Fibroblast of pulmonary artery (primary cell): Measurements from ENCODE around the gene RASD2.

Experiments used
- DNase-seq: peaks from one replicate; pipeline ENCODE4 v3.0.0-alpha.2; 2010; ENCODE audit warnings: low read depth
- H3K4me3 ChIP-seq: replicated peaks from 2 replicates; pipeline ENCODE4 v1.5.1; 2011; ENCODE audit warnings: low read depth, mild to moderate bottlenecking, control low read depth, low read length, moderate library complexity
- CTCF ChIP-seq: IDR thresholded peaks from 2 replicates; pipeline ENCODE4 v1.5.1; 2011; ENCODE audit warnings: mild to moderate bottlenecking, control low read depth, low read length, inconsistent platforms; ENCODE audit errors: missing control alignments

The RASD2 gene

GRCh38 chr22:35568751-35569739 lies 28.4 kb downstream of the RASD2 start:
- peak; percentile 32 for DNase-seq
- no peak for TF ChIP-seq CTCF
- H3K4me3 ChIP-seq, result no peak overlapping the region

GRCh38 chr22:35569916-35570315 lies 29.3 kb downstream of the RASD2 start:
- H3K4me3 ChIP-seq, result no peak overlapping the region
- DNase-seq, result no peak
- no peak for TF ChIP-seq CTCF

GRCh38 chr22:35570686-35571194 lies 30.1 kb downstream of the RASD2 start:
- TF ChIP-seq CTCF, result no peak
- H3K4me3 ChIP-seq, result no peak overlapping the region
- DNase-seq, result no peak

- no peak for TF ChIP-seq CTCF
- H3K4me3 ChIP-seq, result no peak overlapping the region
- no peak for DNase-seq
Measured at GRCh38 chr22:35572556-35572955, 31.9 kb downstream of the RASD2 start.

GRCh38 chr22:35575116-35575748 lies 34.6 kb downstream of the RASD2 start:
- no peak for DNase-seq

GRCh38 chr22:35576671-35577070 lies 36.0 kb downstream of the RASD2 start:
- no peak for TF ChIP-seq CTCF
- H3K4me3 ChIP-seq, result no peak overlapping the region
- DNase-seq, result no peak

More at GRCh38 chr22:35575116-35575748, 34.6 kb downstream of the RASD2 start:
- no peak overlapping the region for H3K4me3 ChIP-seq
- TF ChIP-seq CTCF, result no peak
